ENCODE results near the gene SBF2.

The SBF2 gene

DNA sequence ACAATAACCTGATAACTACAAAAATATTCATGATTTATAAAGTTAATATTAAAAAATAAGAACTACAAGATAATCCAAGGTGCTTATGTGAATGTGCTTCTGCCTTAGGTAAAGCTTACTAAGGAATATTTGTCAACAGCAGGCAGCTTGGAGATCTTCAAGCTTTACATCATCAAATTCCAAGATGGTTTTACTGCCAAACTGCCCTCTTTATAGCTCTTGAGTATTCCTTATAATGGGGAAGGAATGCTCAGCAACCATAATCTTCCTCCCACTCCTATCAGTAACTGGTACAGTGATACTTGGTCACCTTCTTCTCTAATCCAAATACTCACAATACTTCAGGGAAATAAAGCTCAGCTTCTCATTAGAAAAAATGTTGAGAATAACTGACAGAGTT is 30.1 kb downstream of the SBF2 start:
- no peak overlapping the region for H2AFZ ChIP-seq (ENCODE audit: low read length)
- H3K9me2 ChIP-seq (replicated peaks; ENCODE audit: insufficient read depth, low read length), result no peaks in the 10 kb centered on the region
- H3K36me3 ChIP-seq (replicated peaks; ENCODE audit: insufficient read depth, low read length), result no peaks in the 10 kb centered on the region
- H3K27me3 ChIP-seq (replicated peaks; ENCODE audit: insufficient read depth, low read length), result no peaks in the 10 kb centered on the region
- no peak overlapping the region for H3K27ac ChIP-seq (ENCODE audit: low read length)
- no peaks in the 10 kb centered on the region for H4K20me1 ChIP-seq (ENCODE audit: insufficient read depth, low read length)
- H3F3A ChIP-seq (ENCODE audit: insufficient read depth, low read length), result no peaks in the 10 kb centered on the region
- no peak for TF ChIP-seq EZH2 (optimal IDR thresholded peaks at IDR 0.05; ENCODE audit: low read depth, low read length)
- no peak for TF ChIP-seq EZH2phosphoT487 (IDR thresholded peaks at IDR 0.05; ENCODE audit: low read length)
- TF ChIP-seq CTCF (IDR thresholded peaks at IDR 0.05; ENCODE audit: low read length), result no peak
- H3K9ac ChIP-seq (ENCODE audit: low read length), result no peak overlapping the region
- H3K9me3 ChIP-seq (replicated peaks; ENCODE audit: insufficient read depth, low read length), result no peaks in the 10 kb centered on the region
- H3K79me2 ChIP-seq (ENCODE audit: low read length), result no peaks in the 10 kb centered on the region
- H3K4me1 ChIP-seq (ENCODE audit: low read length), result no peaks in the 10 kb centered on the region
- DNase-seq, result no peak
- H3K4me2 ChIP-seq (ENCODE audit: low read depth, low read length), result no peak overlapping the region
- no peak overlapping the region for H3K4me3 ChIP-seq (ENCODE audit: low read length)

- H3K9me3 ChIP-seq (replicated peaks; ENCODE audit: insufficient read depth, low read length), result no peaks in the 10 kb centered on the region
- no peak for DNase-seq
Measured at GRCh38 chr11:10261821-10262220, 32.2 kb downstream of the SBF2 start.

DNA sequence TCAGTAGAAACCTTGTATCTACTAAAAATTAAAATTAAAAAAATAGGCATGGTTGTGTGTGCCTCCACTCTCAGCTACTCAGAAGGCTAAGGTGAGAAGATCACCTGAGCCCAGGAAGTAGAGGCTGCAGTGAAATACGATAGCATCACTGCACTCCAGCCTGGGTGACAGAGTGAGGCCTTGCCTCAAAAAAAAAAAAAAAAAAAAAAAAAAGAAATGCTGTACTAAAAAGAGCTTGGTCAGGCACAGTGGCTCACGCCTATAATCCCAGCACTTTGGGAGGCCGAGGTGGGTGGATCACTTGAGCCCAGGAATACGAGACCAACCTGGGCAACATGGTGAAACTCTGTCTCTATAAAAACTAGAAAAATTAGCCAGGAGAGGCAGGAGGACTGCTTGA is 36.5 kb downstream of the SBF2 start:
- H3K4me1 ChIP-seq (ENCODE audit: low read length), result no peaks in the 10 kb centered on the region
- H2AFZ ChIP-seq (ENCODE audit: low read length), result no peak overlapping the region
- no peak overlapping the region for H3K4me3 ChIP-seq (ENCODE audit: low read length)
- H4K20me1 ChIP-seq (ENCODE audit: insufficient read depth, low read length), result no peaks in the 10 kb centered on the region
- H3K27ac ChIP-seq (ENCODE audit: low read length), result no peak overlapping the region
- no peaks in the 10 kb centered on the region for H3K9me2 ChIP-seq (replicated peaks; ENCODE audit: insufficient read depth, low read length)
- H3K4me2 ChIP-seq (ENCODE audit: low read depth, low read length), result no peak overlapping the region
- no peak for TF ChIP-seq CTCF (IDR thresholded peaks at IDR 0.05; ENCODE audit: low read length)
- no peak for TF ChIP-seq EZH2phosphoT487 (IDR thresholded peaks at IDR 0.05; ENCODE audit: low read length)
- TF ChIP-seq EZH2 (optimal IDR thresholded peaks at IDR 0.05; ENCODE audit: low read depth, low read length), result no peak
- no peaks in the 10 kb centered on the region for H3F3A ChIP-seq (ENCODE audit: insufficient read depth, low read length)
- no peak overlapping the region for H3K9ac ChIP-seq (ENCODE audit: low read length)
- H3K36me3 ChIP-seq (replicated peaks; ENCODE audit: insufficient read depth, low read length), result no peaks in the 10 kb centered on the region
- H3K27me3 ChIP-seq (replicated peaks; ENCODE audit: insufficient read depth, low read length), result no peaks in the 10 kb centered on the region
- H3K79me2 ChIP-seq (ENCODE audit: low read length), result no peaks in the 10 kb centered on the region; the same call in 1 of the 2 replicates
- DNase-seq, result no peak
- no peaks in the 10 kb centered on the region for H3K9me3 ChIP-seq (replicated peaks; ENCODE audit: insufficient read depth, low read length)

More at GRCh38 chr11:10261821-10262220, 32.2 kb downstream of the SBF2 start:
- no peaks in the 10 kb centered on the region for H3K36me3 ChIP-seq (replicated peaks; ENCODE audit: insufficient read depth, low read length)
- no peaks in the 10 kb centered on the region for H3K79me2 ChIP-seq (ENCODE audit: low read length)
- no peak overlapping the region for H3K4me2 ChIP-seq (ENCODE audit: low read depth, low read length)
- no peak overlapping the region for H2AFZ ChIP-seq (ENCODE audit: low read length)
- no peak overlapping the region for H3K9ac ChIP-seq (ENCODE audit: low read length)
- no peaks in the 10 kb centered on the region for H3K27me3 ChIP-seq (replicated peaks; ENCODE audit: insufficient read depth, low read length)
- H3K4me3 ChIP-seq (ENCODE audit: low read length), result no peak overlapping the region
- H4K20me1 ChIP-seq (ENCODE audit: insufficient read depth, low read length), result no peaks in the 10 kb centered on the region
- no peaks in the 10 kb centered on the region for H3K4me1 ChIP-seq (ENCODE audit: low read length)
- H3K9me2 ChIP-seq (replicated peaks; ENCODE audit: insufficient read depth, low read length), result no peaks in the 10 kb centered on the region
- no peak for TF ChIP-seq CTCF (IDR thresholded peaks at IDR 0.05; ENCODE audit: low read length)
- TF ChIP-seq EZH2phosphoT487 (IDR thresholded peaks at IDR 0.05; ENCODE audit: low read length), result no peak
- TF ChIP-seq EZH2 (optimal IDR thresholded peaks at IDR 0.05; ENCODE audit: low read depth, low read length), result no peak
- no peaks in the 10 kb centered on the region for H3F3A ChIP-seq (ENCODE audit: insufficient read depth, low read length)
- H3K27ac ChIP-seq (ENCODE audit: low read length), result no peak overlapping the region
